ENCODE data around the gene DGLUCY.

Gene DGLUCY

GRCh38 chr14:91159182-91159581 lies 45.3 kb downstream of the DGLUCY start:
- no peak overlapping the region for H3K27ac ChIP-seq
- H3K36me3 ChIP-seq (ENCODE audit: insufficient read depth), result no peaks in the 10 kb centered on the region
- no peaks in the 10 kb centered on the region for H3K27me3 ChIP-seq (ENCODE audit: insufficient read depth, low read depth)
- no peak overlapping the region for H3K9ac ChIP-seq
- H3K79me2 ChIP-seq (ENCODE audit: insufficient read depth, low read depth), result no peaks in the 10 kb centered on the region
- no peaks in the 10 kb centered on the region for H3K4me1 ChIP-seq (ENCODE audit: low read depth, poor library complexity, severe bottlenecking)
- H3K4me3 ChIP-seq (IDR thresholded peaks at IDR 0.05; ENCODE audit: insufficient read depth, low read depth, low read length), result no peak overlapping the region
- H2AFZ ChIP-seq (ENCODE audit: low read depth), result no peak overlapping the region
- no peaks in the 10 kb centered on the region for H4K20me1 ChIP-seq (ENCODE audit: insufficient read depth)
- no peak overlapping the region for H3K4me2 ChIP-seq
- no peak for TF ChIP-seq CTCF (conservative IDR thresholded peaks at IDR 0.05; ENCODE audit: low read depth, low read length)

GRCh38 chr14:91159906-91160305 lies 46.0 kb downstream of the DGLUCY start:
- no peaks in the 10 kb centered on the region for H3K4me1 ChIP-seq (ENCODE audit: low read depth, poor library complexity, severe bottlenecking)
- no peak overlapping the region for H3K27ac ChIP-seq
- H3K4me2 ChIP-seq, result no peak overlapping the region
- no peaks in the 10 kb centered on the region for H3K27me3 ChIP-seq (ENCODE audit: insufficient read depth, low read depth)
- H3K9ac ChIP-seq, result no peak overlapping the region
- no peaks in the 10 kb centered on the region for H3K36me3 ChIP-seq (ENCODE audit: insufficient read depth)
- no peak overlapping the region for H3K4me3 ChIP-seq (IDR thresholded peaks at IDR 0.05; ENCODE audit: insufficient read depth, low read depth, low read length)
- no peak for TF ChIP-seq CTCF (conservative IDR thresholded peaks at IDR 0.05; ENCODE audit: low read depth, low read length)
- H4K20me1 ChIP-seq (ENCODE audit: insufficient read depth), result no peaks in the 10 kb centered on the region
- no peaks in the 10 kb centered on the region for H3K79me2 ChIP-seq (ENCODE audit: insufficient read depth, low read depth)
- H2AFZ ChIP-seq (ENCODE audit: low read depth), result no peak overlapping the region

GRCh38 chr14:91163316-91163715 lies 49.4 kb downstream of the DGLUCY start:
- no peak overlapping the region for H3K9ac ChIP-seq
- no peaks in the 10 kb centered on the region for H3K4me1 ChIP-seq (ENCODE audit: low read depth, poor library complexity, severe bottlenecking)
- no peaks in the 10 kb centered on the region for H3K79me2 ChIP-seq (ENCODE audit: insufficient read depth, low read depth)
- H3K4me2 ChIP-seq, result no peak overlapping the region
- no peak overlapping the region for H3K27ac ChIP-seq
- H3K36me3 ChIP-seq (ENCODE audit: insufficient read depth), result no peaks in the 10 kb centered on the region
- no peak overlapping the region for H3K4me3 ChIP-seq (IDR thresholded peaks at IDR 0.05; ENCODE audit: insufficient read depth, low read depth, low read length)
- no peak overlapping the region for H2AFZ ChIP-seq (ENCODE audit: low read depth)
- no peaks in the 10 kb centered on the region for H3K27me3 ChIP-seq (ENCODE audit: insufficient read depth, low read depth)
- H4K20me1 ChIP-seq (ENCODE audit: insufficient read depth), result no peaks in the 10 kb centered on the region
- no peak for TF ChIP-seq CTCF (conservative IDR thresholded peaks at IDR 0.05; ENCODE audit: low read depth, low read length)

GRCh38 chr14:91164676-91165075 lies 50.8 kb downstream of the DGLUCY start:
- H3K27me3 ChIP-seq (ENCODE audit: insufficient read depth, low read depth), result no peaks in the 10 kb centered on the region
- no peak overlapping the region for H3K4me3 ChIP-seq (IDR thresholded peaks at IDR 0.05; ENCODE audit: insufficient read depth, low read depth, low read length)
- no peaks in the 10 kb centered on the region for H3K4me1 ChIP-seq (ENCODE audit: low read depth, poor library complexity, severe bottlenecking)
- no peak overlapping the region for H3K4me2 ChIP-seq
- no peak overlapping the region for H3K27ac ChIP-seq
- H4K20me1 ChIP-seq (ENCODE audit: insufficient read depth), result no peaks in the 10 kb centered on the region
- H2AFZ ChIP-seq (ENCODE audit: low read depth), result no peak overlapping the region
- no peak for TF ChIP-seq CTCF (conservative IDR thresholded peaks at IDR 0.05; ENCODE audit: low read depth, low read length)
- no peak overlapping the region for H3K9ac ChIP-seq
- H3K36me3 ChIP-seq (ENCODE audit: insufficient read depth), result no peaks in the 10 kb centered on the region
- no peaks in the 10 kb centered on the region for H3K79me2 ChIP-seq (ENCODE audit: insufficient read depth, low read depth)

- Histone ChIP-seq H3K27ac (no peak overlapping the region), H3K27me3 (ENCODE audit: insufficient read depth, low read depth) (no peaks in the 10 kb centered on the region), H3K9ac (no peak overlapping the region), H4K20me1 (ENCODE audit: insufficient read depth) (no peaks in the 10 kb centered on the region), H2AFZ (ENCODE audit: low read depth) (no peak overlapping the region), H3K36me3 (ENCODE audit: insufficient read depth) (no peaks in the 10 kb centered on the region), H3K4me2 (no peak overlapping the region), H3K4me1 (ENCODE audit: low read depth, poor library complexity, severe bottlenecking) (no peaks in the 10 kb centered on the region), H3K4me3 (IDR thresholded peaks at IDR 0.05; ENCODE audit: insufficient read depth, low read depth, low read length) (no peak overlapping the region), H3K79me2 (ENCODE audit: insufficient read depth, low read depth) (no peaks in the 10 kb centered on the region)
- TF ChIP-seq CTCF (conservative IDR thresholded peaks at IDR 0.05; ENCODE audit: low read depth, low read length), result no peak
These were observed 53.5 kb downstream of the DGLUCY start for GRCh38 chr14:91167380-91167770.

All from KMS-11 (cell line).